ENCODE data around the gene COG1. TPM values are rescaled to one million over a fixed set of nuclear protein-coding genes. Genes with fewer than 3 reads are reported as not detected.
A peak's percentile ranks its signal among the peaks of the same experiment; 100 is the strongest.

COG1 gene
- total RNA-seq, 1 donor from 2014 or later, result 35.8 TPM

DNA sequence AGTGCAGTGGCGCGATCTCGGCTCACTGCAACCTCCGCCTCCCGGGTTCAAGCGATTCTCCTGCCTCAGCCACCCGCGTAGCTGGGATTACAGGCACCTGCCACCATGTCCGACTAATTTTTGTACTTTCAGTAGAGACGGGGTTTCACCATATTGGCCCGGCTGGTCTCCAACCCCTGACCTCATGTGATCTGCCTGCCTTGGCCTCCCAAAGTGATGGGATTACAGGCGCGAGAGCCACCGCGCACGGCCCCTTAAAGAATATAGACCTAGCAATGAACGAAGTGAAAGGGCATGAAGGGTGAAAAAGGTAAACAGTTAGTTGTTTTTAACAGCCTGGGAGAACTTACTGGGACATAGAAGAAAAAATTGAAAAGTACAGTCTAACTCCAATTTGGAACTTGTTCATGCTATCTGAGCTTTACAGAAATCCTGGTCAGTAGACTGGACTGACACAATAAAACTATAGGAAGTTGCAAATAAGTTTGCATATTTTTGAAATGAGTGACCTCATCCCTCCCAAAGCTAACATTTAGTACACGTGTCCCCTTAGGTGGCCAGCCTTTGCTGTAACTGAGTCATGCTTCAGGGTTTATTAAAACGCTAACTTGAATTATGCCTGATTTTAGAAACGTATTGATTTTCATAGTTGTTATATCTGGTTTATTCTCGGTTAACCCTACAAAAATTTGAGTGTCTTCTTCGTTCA, 1.8 kb downstream of the COG1 start:
- H3K27me3 Mint-ChIP-seq (ENCODE audit: low read depth), result no peaks in the 10 kb centered on the region
- no peaks in the 10 kb centered on the region for H3K9me3 Mint-ChIP-seq
- H3K4me3 Mint-ChIP-seq, result peak overlapping the region; percentile 87
- peaks cover 32% of the 10 kb centered on the region for H3K4me1 Mint-ChIP-seq
- DNase-seq (ENCODE audit: low read depth, low spot score), result no peak
- peaks cover 31% of the 10 kb centered on the region for H3K36me3 Mint-ChIP-seq (ENCODE audit: low read depth)
- TF ChIP-seq, protein P1, sequence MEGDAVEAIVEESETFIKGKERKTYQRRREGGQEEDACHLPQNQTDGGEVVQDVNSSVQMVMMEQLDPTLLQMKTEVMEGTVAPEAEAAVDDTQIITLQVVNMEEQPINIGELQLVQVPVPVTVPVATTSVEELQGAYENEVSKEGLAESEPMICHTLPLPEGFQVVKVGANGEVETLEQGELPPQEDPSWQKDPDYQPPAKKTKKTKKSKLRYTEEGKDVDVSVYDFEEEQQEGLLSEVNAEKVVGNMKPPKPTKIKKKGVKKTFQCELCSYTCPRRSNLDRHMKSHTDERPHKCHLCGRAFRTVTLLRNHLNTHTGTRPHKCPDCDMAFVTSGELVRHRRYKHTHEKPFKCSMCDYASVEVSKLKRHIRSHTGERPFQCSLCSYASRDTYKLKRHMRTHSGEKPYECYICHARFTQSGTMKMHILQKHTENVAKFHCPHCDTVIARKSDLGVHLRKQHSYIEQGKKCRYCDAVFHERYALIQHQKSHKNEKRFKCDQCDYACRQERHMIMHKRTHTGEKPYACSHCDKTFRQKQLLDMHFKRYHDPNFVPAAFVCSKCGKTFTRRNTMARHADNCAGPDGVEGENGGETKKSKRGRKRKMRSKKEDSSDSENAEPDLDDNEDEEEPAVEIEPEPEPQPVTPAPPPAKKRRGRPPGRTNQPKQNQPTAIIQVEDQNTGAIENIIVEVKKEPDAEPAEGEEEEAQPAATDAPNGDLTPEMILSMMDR (conservative IDR thresholded peaks at IDR 0.05), result no peak
- H3K27ac Mint-ChIP-seq (ENCODE audit: unreplicated experiment), result peak overlapping the region; percentile 78

DNA sequence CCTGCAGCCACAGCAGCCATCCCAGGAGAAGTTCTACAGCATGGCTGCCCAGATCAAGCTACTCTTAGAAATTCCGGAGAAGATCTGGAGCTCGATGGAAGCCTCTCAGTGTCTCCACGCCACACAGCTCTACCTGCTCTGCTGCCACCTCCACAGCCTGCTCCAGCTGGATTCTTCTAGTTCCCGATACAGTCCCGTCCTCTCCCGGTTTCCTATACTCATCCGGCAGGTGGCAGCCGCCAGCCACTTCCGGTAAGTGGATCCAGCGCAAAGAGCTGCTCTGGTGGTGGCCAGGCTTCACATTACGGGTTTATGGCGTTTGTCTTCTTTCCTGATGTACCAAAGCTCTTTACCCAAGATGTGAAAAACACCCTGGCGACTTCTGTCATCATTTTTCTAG, 3.6 kb downstream of the COG1 start:
- no peak overlapping the region for H3K27ac Mint-ChIP-seq (ENCODE audit: unreplicated experiment)
- H3K27me3 Mint-ChIP-seq (ENCODE audit: low read depth), result no peaks in the 10 kb centered on the region
- TF ChIP-seq, protein P1 (conservative IDR thresholded peaks at IDR 0.05), result peak; percentile 38
- peaks cover 42% of the 10 kb centered on the region for H3K36me3 Mint-ChIP-seq (ENCODE audit: low read depth)
- H3K4me1 Mint-ChIP-seq, result peaks cover 35% of the 10 kb centered on the region
- DNase-seq (ENCODE audit: low read depth, low spot score), result no peak
- H3K4me3 Mint-ChIP-seq, result peak overlapping the region; percentile 70
- H3K9me3 Mint-ChIP-seq, result no peaks in the 10 kb centered on the region

DNA sequence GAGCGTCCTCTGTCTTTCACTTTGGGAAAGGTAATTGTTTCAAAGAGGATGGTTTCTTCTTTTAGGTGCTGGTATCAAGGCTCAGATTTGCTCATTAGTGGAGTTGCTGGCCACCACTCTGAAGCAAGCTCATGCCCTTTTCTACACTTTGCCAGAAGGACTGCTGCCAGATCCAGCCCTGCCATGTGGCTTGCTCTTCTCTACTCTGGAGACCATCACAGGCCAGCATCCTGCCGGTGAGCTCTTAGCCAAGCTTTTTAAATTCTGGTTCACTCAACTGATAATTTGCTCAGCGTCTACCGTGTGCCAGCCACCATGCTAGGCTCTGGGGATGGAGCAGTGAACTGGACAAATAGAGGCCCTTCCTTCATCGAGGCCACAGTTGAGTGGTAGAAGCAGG, 4.3 kb downstream of the COG1 start:
- no peak overlapping the region for H3K4me3 Mint-ChIP-seq
- peaks cover 43% of the 10 kb centered on the region for H3K36me3 Mint-ChIP-seq (ENCODE audit: low read depth)
- peaks cover 28% of the 10 kb centered on the region for H3K4me1 Mint-ChIP-seq
- DNase-seq (ENCODE audit: low read depth, low spot score), result no peak
- no peaks in the 10 kb centered on the region for H3K27me3 Mint-ChIP-seq (ENCODE audit: low read depth)
- no peaks in the 10 kb centered on the region for H3K9me3 Mint-ChIP-seq
- TF ChIP-seq, protein P1 (conservative IDR thresholded peaks at IDR 0.05), result no peak
- H3K27ac Mint-ChIP-seq (ENCODE audit: unreplicated experiment), result no peak overlapping the region

DNA sequence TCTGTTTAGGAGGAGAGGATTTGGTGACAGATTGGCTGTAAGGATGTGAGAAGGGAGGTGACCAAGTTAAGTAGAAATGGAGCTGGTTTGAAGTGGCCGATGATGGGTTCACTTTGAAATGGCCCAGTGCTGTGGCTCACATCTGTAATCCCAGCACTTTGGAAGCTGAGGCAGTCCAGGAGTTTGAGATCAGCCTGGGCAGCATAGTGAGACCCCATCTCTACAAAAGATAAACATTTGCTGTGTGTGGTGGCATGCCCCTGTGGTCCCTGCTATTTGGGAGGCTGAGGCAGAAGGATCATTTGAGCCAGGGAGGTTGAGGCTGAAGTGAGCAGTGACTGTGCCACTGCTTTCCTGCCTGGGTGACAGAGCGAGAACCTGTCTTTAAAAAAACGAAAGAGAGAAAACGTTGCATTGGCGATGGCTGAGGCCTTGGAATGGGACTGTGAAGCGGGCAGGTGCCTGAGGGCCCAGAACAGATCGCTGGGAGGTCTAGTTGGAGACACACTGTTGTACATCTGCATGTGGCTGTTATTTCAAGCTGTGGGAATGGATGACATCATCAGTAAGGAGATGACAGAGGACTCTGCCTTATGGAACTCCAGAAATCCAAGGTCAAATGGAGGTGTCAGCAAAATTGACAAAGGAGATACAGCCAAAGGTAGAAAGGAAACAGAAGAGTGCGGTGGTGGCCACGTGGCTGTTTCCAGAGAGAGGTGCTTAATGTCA, 5.5 kb downstream of the COG1 start:
- Mint-ChIP-seq H3K4me3 (peak overlapping the region; percentile 4), H3K36me3 (ENCODE audit: low read depth) (peaks cover 48% of the 10 kb centered on the region), H3K4me1 (peaks cover 26% of the 10 kb centered on the region), H3K27ac (ENCODE audit: unreplicated experiment) (no peak overlapping the region), H3K27me3 (ENCODE audit: low read depth) (no peaks in the 10 kb centered on the region), H3K9me3 (no peaks in the 10 kb centered on the region)
- DNase-seq (ENCODE audit: low read depth, low spot score), result no peak
- TF ChIP-seq, protein P1 (conservative IDR thresholded peaks at IDR 0.05), result no peak

DNA sequence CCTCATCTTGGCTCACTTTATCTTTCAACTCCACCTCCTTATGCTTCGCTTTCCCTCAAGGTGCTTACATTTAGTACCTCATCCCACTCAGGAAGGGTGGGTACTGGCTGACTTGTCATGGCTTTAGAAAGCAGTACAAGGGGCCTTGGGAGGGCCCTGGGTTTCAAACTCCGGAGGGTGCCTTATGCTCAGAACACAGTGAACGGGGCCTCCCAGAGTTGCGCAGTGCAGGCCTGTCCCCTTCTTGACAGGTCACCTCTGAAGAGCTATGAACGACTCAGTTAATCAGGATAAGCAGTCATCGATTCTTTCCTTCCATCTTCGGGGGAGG, 6.0 kb downstream of the COG1 start:
- Mint-ChIP-seq H3K27ac (ENCODE audit: unreplicated experiment) (no peak overlapping the region), H3K4me3 (peak overlapping the region; percentile 29), H3K36me3 (ENCODE audit: low read depth) (peaks cover 48% of the 10 kb centered on the region), H3K9me3 (no peaks in the 10 kb centered on the region), H3K27me3 (ENCODE audit: low read depth) (no peaks in the 10 kb centered on the region), H3K4me1 (peaks cover 20% of the 10 kb centered on the region)
- TF ChIP-seq, protein P1 (conservative IDR thresholded peaks at IDR 0.05), result no peak
- DNase-seq (ENCODE audit: low read depth, low spot score), result no peak
